Activated naive CD4-positive, alpha-beta T cell treated with Interleukin-2 at 50 U/mL for 16 hours (primary cell): Measurements from ENCODE around the gene KCNS3.

Source experiments
- DNase-seq: peaks from one replicate; pipeline ENCODE4 v3.0.0-alpha.2; 2020

KCNS3 gene

GRCh38 chr2:17879137-17879912 lies 858 bp downstream of the KCNS3 start:
- DNase-seq: no peak

GRCh38 chr2:17879913-17880274 lies 1.4 kb downstream of the KCNS3 start:
- DNase-seq: no peak

- no peak for DNase-seq
Observed at GRCh38 chr2:17892770-17893534, 14.5 kb downstream of the KCNS3 start.

- DNase-seq: no peak
Observed at GRCh38 chr2:17894005-17894404, 15.5 kb downstream of the KCNS3 start.

- no peak for DNase-seq
Observed at GRCh38 chr2:17894556-17894955, 16.1 kb downstream of the KCNS3 start.

GRCh38 chr2:17899871-17900270 lies 21.4 kb downstream of the KCNS3 start:
- DNase-seq: no peak

DNA sequence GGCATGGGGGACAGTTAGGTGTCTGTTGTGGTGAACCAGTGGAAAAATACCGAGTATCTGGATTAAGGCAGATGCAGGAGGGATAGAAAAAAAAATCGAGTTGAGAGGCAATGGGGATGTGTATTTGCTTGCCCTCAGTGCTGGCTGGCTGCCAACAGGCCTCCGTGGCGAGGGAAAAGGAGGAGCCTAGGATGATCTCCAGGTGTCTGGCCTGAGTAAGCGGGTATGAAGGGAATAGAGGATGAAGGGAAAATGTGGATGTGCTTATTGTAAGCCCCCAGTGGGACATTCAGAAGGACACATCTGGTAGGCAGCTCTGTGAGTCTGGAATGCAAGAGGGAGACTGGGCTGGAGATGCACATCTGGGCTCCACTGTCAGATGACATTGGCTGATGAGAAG lies 22.8 kb downstream of the KCNS3 start:
- no peak for DNase-seq

DNA sequence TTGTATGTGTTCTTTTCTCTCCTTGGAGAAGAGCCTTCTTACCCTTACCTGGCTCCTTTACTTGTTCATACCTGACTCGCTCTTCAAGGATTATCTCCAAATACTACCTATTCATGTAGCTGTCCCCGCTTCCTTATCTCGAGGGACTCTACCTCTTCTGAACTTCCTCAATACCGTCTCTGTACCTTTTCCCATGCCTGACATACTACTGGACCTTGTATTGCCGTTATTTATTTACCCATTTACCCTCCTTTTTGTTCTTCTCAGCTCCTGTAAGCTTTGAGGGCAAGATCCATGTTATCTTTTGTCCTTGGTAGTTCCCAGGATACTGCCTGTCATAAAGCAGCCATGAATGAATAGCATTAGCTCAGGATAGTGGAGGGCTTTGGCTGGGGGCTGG lies 32.5 kb downstream of the KCNS3 start:
- DNase-seq: no peak

- no peak for DNase-seq
Observed at GRCh38 chr2:17911491-17912260, 33.2 kb downstream of the KCNS3 start.

GRCh38 chr2:17912266-17912691 lies 33.8 kb downstream of the KCNS3 start:
- DNase-seq: no peak

DNA sequence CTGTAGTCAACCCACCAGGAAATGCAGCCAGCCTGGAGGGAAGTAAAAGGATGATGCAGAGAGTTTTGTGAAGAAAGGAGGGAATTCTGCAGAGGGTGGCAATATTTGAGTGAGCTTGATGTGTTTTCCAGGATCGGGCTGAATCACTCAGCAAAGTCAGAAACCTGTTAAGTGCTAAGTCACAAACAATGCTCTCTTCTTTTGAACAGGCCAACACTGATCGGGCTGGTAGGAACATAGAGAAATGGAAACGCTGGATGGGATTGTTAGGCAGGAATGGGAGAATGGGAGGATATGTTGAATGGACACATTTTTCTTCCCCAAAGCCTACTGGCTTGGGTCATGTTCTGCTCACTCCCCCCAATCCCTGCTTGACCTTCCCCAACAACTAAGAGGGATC lies 36.6 kb downstream of the KCNS3 start:
- DNase-seq: no peak

- no peak for DNase-seq
Observed at GRCh38 chr2:17915811-17916518, 37.5 kb downstream of the KCNS3 start.

DNA sequence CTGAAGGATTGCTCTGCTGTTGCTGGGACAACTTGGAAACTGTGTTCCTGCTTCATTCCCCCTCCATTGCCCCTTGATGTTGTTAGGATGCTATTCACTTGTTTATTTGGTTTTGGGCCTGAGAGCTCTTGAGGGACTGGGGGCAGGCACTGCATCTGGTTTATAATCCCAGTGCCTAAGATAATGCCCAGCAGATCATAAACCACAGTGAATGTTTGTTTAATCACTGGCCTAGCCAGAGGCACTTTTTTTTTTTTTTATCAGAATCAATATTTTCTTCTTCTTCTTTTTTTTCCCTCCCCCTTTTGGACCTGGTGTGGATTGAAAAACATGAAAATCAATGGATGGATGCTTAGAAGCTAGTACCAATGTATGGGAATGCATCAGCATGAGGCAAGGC lies 38.1 kb downstream of the KCNS3 start:
- DNase-seq: no peak

DNA sequence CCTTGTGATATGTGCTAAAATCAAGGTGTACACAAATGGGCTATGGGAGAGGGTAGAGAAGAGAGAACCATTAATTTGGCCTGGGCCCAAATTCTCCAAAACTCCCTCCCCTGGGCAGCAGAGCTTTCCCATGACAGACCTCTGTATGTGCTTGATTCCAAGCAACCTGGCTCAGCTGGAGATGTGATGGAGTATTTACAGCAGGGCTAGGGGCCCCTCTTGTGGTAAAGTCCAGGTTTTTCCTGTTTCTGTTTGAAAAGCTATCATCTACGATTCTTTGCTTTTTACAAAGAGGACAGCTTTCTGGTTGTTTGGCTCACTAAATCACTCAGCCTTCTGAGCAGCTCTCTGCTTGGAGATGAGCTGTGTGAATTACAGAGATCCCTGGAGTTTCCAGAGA lies 40.3 kb downstream of the KCNS3 start:
- no peak for DNase-seq

DNA sequence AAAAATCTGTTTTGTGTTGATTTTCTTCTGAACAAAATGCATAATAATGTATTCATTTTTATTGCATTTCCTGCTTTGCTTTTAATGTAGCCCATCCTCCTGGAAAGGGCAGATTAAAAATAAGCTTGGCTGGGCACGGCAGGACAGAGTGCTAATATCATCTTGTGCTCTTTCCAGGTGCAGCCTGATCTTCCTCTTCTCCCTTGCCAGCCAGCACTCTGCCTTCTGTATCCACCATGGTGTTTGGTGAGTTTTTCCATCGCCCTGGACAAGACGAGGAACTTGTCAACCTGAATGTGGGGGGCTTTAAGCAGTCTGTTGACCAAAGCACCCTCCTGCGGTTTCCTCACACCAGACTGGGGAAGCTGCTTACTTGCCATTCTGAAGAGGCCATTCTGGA lies 52.3 kb downstream of the KCNS3 start:
- DNase-seq: no peak

DNA sequence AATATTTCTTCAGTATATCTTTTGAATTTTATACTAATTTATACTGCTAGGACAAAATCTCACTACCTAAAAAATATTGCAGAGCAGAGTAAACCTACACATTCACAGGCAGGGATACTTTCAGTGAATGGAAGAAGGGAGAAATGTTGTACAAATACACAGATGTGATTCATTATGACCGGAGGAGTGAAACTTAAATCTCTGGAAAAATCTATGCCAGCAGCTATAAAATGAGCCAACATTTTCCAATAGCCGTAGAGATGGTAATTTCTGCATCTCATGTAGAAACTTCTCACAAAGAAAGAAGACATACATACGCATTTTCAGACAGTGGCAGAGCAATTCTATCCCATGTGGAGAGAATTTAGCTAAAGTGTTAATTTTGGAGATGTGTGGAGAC lies 54.8 kb downstream of the KCNS3 start:
- no peak for DNase-seq

GRCh38 chr2:17934721-17935120 lies 56.3 kb downstream of the KCNS3 start:
- no peak for DNase-seq

DNA sequence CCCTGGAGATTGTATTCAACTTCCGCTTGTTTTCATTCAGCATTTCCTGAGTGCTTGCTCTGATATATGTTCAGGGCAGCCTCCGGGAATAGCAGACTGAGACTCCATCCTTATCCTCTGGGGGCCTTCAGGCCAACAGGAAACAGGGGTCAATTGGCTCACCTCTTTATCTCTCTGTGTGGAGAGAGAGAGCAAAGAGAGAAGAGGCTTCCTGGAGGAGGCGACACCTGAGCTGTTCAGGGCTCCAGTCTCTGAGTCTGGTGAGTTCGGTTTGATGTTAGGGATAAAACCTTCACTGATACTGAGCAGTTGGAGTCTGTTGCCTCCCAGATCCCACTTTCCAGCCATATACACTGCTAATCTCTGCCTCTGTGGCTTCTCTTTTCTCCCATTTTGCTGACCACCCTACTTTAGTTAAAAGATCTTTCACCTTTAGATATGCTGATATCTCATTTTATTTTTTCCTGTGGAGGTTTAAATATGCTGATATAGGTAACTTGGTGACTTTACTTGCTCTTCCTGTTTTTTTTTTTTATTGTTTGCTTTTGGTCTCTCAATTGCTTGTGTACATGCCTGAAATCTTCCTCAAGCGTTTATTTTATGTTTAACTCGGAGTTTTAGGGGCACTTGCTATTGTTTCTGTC lies 56.9 kb downstream of the KCNS3 start:
- DNase-seq: no peak

GRCh38 chr2:17936599-17936998 lies 58.1 kb downstream of the KCNS3 start:
- DNase-seq: no peak

- no peak for DNase-seq
Observed at GRCh38 chr2:17940091-17940630, 61.7 kb downstream of the KCNS3 start.

- no peak for DNase-seq
Observed at GRCh38 chr2:17943444-17943843, 65.0 kb downstream of the KCNS3 start.

GRCh38 chr2:17947113-17947512 lies 68.6 kb downstream of the KCNS3 start:
- no peak for DNase-seq
